Activated naive CD4-positive, alpha-beta T cell treated with anti-CD3 and anti-CD28 coated beads, Interleukin-2, amount 50 U/mL, for 24 hours (primary cell): ENCODE data around the gene RNF144A.

ENCODE experiments used
- H3K27ac Mint-ChIP-seq: one replicate; pipeline ENCODE4 v1.8.0; 2021; ENCODE audit warnings: mild to moderate bottlenecking, mixed read lengths
- H3K27me3 Mint-ChIP-seq: one replicate; pipeline ENCODE4 v1.8.0; 2021; ENCODE audit warnings: mixed read lengths
- H3K36me3 Mint-ChIP-seq: one replicate; pipeline ENCODE4 v1.8.0; 2021; ENCODE audit warnings: mixed read lengths
- H3K4me1 Mint-ChIP-seq: one replicate; pipeline ENCODE4 v1.8.0; 2021; ENCODE audit warnings: mixed read lengths
- H3K4me3 Mint-ChIP-seq: one replicate; pipeline ENCODE4 v1.8.0; 2021; ENCODE audit warnings: mild to moderate bottlenecking, mixed read lengths
- H3K9me3 Mint-ChIP-seq: one replicate; pipeline ENCODE4 v1.8.0; 2021; ENCODE audit warnings: mixed read lengths

RNF144A gene

GRCh38 chr2:6919901-6920742 lies 2.9 kb downstream of the RNF144A start:
- Mint-ChIP-seq H3K27me3 (no peaks in the 10 kb centered on the region), H3K36me3 (peaks cover 5% of the 10 kb centered on the region), H3K4me3 (peak overlapping the region; percentile 47), H3K4me1 (peaks cover 82% of the 10 kb centered on the region), H3K9me3 (no peaks in the 10 kb centered on the region), H3K27ac (peak overlapping the region; percentile 38)

- H3K27ac Mint-ChIP-seq = peak overlapping the region; percentile 38
- peaks cover 7% of the 10 kb centered on the region for H3K36me3 Mint-ChIP-seq
- no peaks in the 10 kb centered on the region for H3K9me3 Mint-ChIP-seq
- peak overlapping the region; percentile 47 for H3K4me3 Mint-ChIP-seq
- H3K27me3 Mint-ChIP-seq = no peaks in the 10 kb centered on the region
- peaks cover 82% of the 10 kb centered on the region for H3K4me1 Mint-ChIP-seq
These were observed 3.5 kb downstream of the RNF144A start for GRCh38 chr2:6920743-6921064.

- Mint-ChIP-seq H3K9me3 (no peaks in the 10 kb centered on the region), H3K36me3 (peaks cover 7% of the 10 kb centered on the region), H3K27ac (peak overlapping the region; percentile 42), H3K4me3 (no peak overlapping the region), H3K27me3 (no peaks in the 10 kb centered on the region), H3K4me1 (peaks cover 82% of the 10 kb centered on the region)
These were observed 4.2 kb downstream of the RNF144A start for GRCh38 chr2:6921321-6921922.

- no peaks in the 10 kb centered on the region for H3K9me3 Mint-ChIP-seq
- H3K4me1 Mint-ChIP-seq = peaks cover 85% of the 10 kb centered on the region
- no peak overlapping the region for H3K4me3 Mint-ChIP-seq
- no peaks in the 10 kb centered on the region for H3K27me3 Mint-ChIP-seq
- no peak overlapping the region for H3K27ac Mint-ChIP-seq
- peaks cover 10% of the 10 kb centered on the region for H3K36me3 Mint-ChIP-seq
These were observed 5.0 kb downstream of the RNF144A start for GRCh38 chr2:6922201-6922656.

- Mint-ChIP-seq H3K4me1 (peaks cover 91% of the 10 kb centered on the region), H3K27me3 (no peaks in the 10 kb centered on the region), H3K9me3 (no peaks in the 10 kb centered on the region), H3K4me3 (no peak overlapping the region), H3K27ac (peak overlapping the region; percentile 10), H3K36me3 (peaks cover 14% of the 10 kb centered on the region)
These were observed 6.1 kb downstream of the RNF144A start for GRCh38 chr2:6923319-6923718.

GRCh38 chr2:6924101-6924923 lies 7.1 kb downstream of the RNF144A start:
- Mint-ChIP-seq H3K4me1 (peaks cover 93% of the 10 kb centered on the region), H3K36me3 (peaks cover 15% of the 10 kb centered on the region)

GRCh38 chr2:6924924-6925409 lies 7.8 kb downstream of the RNF144A start:
- Mint-ChIP-seq H3K27ac (peak overlapping the region; percentile 96), H3K27me3 (no peaks in the 10 kb centered on the region), H3K4me1 (peaks cover 93% of the 10 kb centered on the region), H3K36me3 (peaks cover 14% of the 10 kb centered on the region), H3K9me3 (no peaks in the 10 kb centered on the region), H3K4me3 (peak overlapping the region; percentile 26)

More at GRCh38 chr2:6924101-6924923, 7.1 kb downstream of the RNF144A start:
- Mint-ChIP-seq H3K27me3 (no peaks in the 10 kb centered on the region), H3K27ac (peak overlapping the region; percentile 80), H3K9me3 (no peaks in the 10 kb centered on the region), H3K4me3 (peak overlapping the region; percentile 23)

- Mint-ChIP-seq H3K27ac (no peak overlapping the region), H3K36me3 (peaks cover 14% of the 10 kb centered on the region), H3K27me3 (no peaks in the 10 kb centered on the region), H3K4me1 (peaks cover 82% of the 10 kb centered on the region), H3K4me3 (no peak overlapping the region), H3K9me3 (no peaks in the 10 kb centered on the region)
These were observed 9.0 kb downstream of the RNF144A start for GRCh38 chr2:6926071-6926732.

GRCh38 chr2:6927186-6927585 lies 10.0 kb downstream of the RNF144A start:
- Mint-ChIP-seq H3K36me3 (peaks cover 20% of the 10 kb centered on the region), H3K9me3 (no peaks in the 10 kb centered on the region), H3K4me3 (no peak overlapping the region), H3K4me1 (peaks cover 81% of the 10 kb centered on the region), H3K27me3 (no peaks in the 10 kb centered on the region), H3K27ac (no peak overlapping the region)

- H3K4me1 Mint-ChIP-seq = peaks cover 83% of the 10 kb centered on the region
- no peaks in the 10 kb centered on the region for H3K9me3 Mint-ChIP-seq
- no peak overlapping the region for H3K27ac Mint-ChIP-seq
- peaks cover 20% of the 10 kb centered on the region for H3K36me3 Mint-ChIP-seq
- H3K4me3 Mint-ChIP-seq = no peak overlapping the region
- H3K27me3 Mint-ChIP-seq = no peaks in the 10 kb centered on the region
These were observed 10.5 kb downstream of the RNF144A start for GRCh38 chr2:6927753-6928152.

- Mint-ChIP-seq H3K9me3 (no peaks in the 10 kb centered on the region), H3K4me3 (peak overlapping the region; percentile 45), H3K27ac (peak overlapping the region; percentile 81), H3K36me3 (peaks cover 20% of the 10 kb centered on the region), H3K27me3 (no peaks in the 10 kb centered on the region), H3K4me1 (peaks cover 83% of the 10 kb centered on the region)
These were observed 11.2 kb downstream of the RNF144A start for GRCh38 chr2:6928452-6928851.

- Mint-ChIP-seq H3K27ac (peak overlapping the region; percentile 52), H3K4me3 (no peak overlapping the region), H3K4me1 (peaks cover 82% of the 10 kb centered on the region)
These were observed 12.1 kb downstream of the RNF144A start for GRCh38 chr2:6929196-6929819.

GRCh38 chr2:6930923-6931647 lies 13.9 kb downstream of the RNF144A start:
- peaks cover 81% of the 10 kb centered on the region for H3K4me1 Mint-ChIP-seq

More at GRCh38 chr2:6929196-6929819, 12.1 kb downstream of the RNF144A start:
- Mint-ChIP-seq H3K9me3 (no peaks in the 10 kb centered on the region), H3K36me3 (peaks cover 20% of the 10 kb centered on the region), H3K27me3 (no peaks in the 10 kb centered on the region)

GRCh38 chr2:6931753-6932152 lies 14.5 kb downstream of the RNF144A start:
- peak overlapping the region; percentile 2 for H3K4me3 Mint-ChIP-seq
- no peaks in the 10 kb centered on the region for H3K9me3 Mint-ChIP-seq
- no peaks in the 10 kb centered on the region for H3K27me3 Mint-ChIP-seq
- peaks cover 17% of the 10 kb centered on the region for H3K36me3 Mint-ChIP-seq
- H3K27ac Mint-ChIP-seq = no peak overlapping the region
- H3K4me1 Mint-ChIP-seq = peaks cover 81% of the 10 kb centered on the region

More at GRCh38 chr2:6930923-6931647, 13.9 kb downstream of the RNF144A start:
- Mint-ChIP-seq H3K9me3 (no peaks in the 10 kb centered on the region), H3K27me3 (no peaks in the 10 kb centered on the region), H3K36me3 (peaks cover 18% of the 10 kb centered on the region), H3K4me3 (no peak overlapping the region), H3K27ac (peak overlapping the region; percentile 31)
